ENCODE measurements around the gene TDRD5. TPM values are rescaled to one million over a fixed set of nuclear protein-coding genes. Genes with fewer than 3 reads are reported as not detected.

TDRD5 gene
- total RNA-seq, 6 experiments from 2014 or later, result not detected

DNA sequence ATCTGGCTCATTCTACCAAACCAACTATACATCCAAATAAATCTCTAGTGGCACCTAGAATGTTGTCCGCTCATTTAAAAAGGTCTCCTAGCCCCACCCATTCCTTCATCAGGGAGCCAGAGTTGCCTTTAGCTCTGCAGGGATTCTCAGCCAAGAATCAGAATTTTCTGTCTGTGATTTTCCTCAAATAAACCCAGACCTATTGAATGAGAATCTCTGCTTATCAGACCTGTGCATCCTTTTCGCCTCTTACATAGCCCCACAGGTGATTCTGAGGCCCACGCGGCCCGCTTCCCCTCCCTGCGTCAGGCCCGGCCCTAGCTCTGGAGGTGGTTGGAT lies 410 bp upstream of the TDRD5 start:
- no peaks in the 10 kb centered on the region for H3K36me3 ChIP-seq
- intact Hi-C loops (cut with DNase I), result no loop called here
- DNase-seq (no peak), ATAC-seq (no peak)
- TF ChIP-seq CTCF (IDR thresholded peaks at IDR 0.05), result no peak
- TF ChIP-seq POLR2A (IDR thresholded peaks at IDR 0.05), result no peak
- 35% methylated on average over 6 of the region's 7 CpGs for WGBS (ENCODE audit: insufficient coverage, low coverage, low lambda C conversion rate, missing lambda C conversion rate)
- no peaks in the 10 kb centered on the region for H3K9me3 ChIP-seq
- peaks cover 0 to 5% (median 0%) of the 10 kb centered on the region in 4 donors for H3K4me1 ChIP-seq
- H3K27ac ChIP-seq, result no peak overlapping the region
- no peak overlapping the region for H3K4me3 ChIP-seq
- peaks cover 0 to 15% of the 10 kb centered on the region in 2 donors for H3K27me3 ChIP-seq

GRCh38 chr1:179598631-179599030 lies 7.0 kb downstream of the TDRD5 start:
- intact Hi-C loops (cut with DNase I), result no loop called here
- DNase-seq (no peak), ATAC-seq (no peak)
- TF ChIP-seq CTCF (IDR thresholded peaks at IDR 0.05) (no peak), POLR2A (IDR thresholded peaks at IDR 0.05) (no peak)
- Histone ChIP-seq H3K36me3 (no peaks in the 10 kb centered on the region), H3K9me3 (no peaks in the 10 kb centered on the region), H3K27me3 (peaks cover 0 to 4% of the 10 kb centered on the region in 2 donors), H3K4me1 (no peaks in the 10 kb centered on the region), H3K4me3 (no peak overlapping the region), H3K27ac (no peak overlapping the region)
- 29% methylated on average over 1 of the region's 1 CpG for WGBS (ENCODE audit: insufficient coverage, low coverage, low lambda C conversion rate, missing lambda C conversion rate)

- Histone ChIP-seq H3K27me3 (peaks cover 0 to 4% of the 10 kb centered on the region in 2 donors), H3K36me3 (no peaks in the 10 kb centered on the region), H3K4me1 (no peaks in the 10 kb centered on the region), H3K9me3 (no peaks in the 10 kb centered on the region), H3K4me3 (no peak overlapping the region), H3K27ac (no peak overlapping the region)
- intact Hi-C loops (cut with DNase I), result no loop called here
- TF ChIP-seq CTCF (IDR thresholded peaks at IDR 0.05) (peak; percentile 39 to 55 (median 43)), POLR2A (IDR thresholded peaks at IDR 0.05) (no peak)
- DNase-seq (no peak), ATAC-seq (peak; percentile 48 to 86 (median 64))
Measured at GRCh38 chr1:179599623-179600249, 8.1 kb downstream of the TDRD5 start.

- Histone ChIP-seq H3K4me1 (no peaks in the 10 kb centered on the region), H3K27ac (no peak overlapping the region), H3K36me3 (no peaks in the 10 kb centered on the region), H3K9me3 (no peaks in the 10 kb centered on the region), H3K27me3 (peaks cover 0 to 2% of the 10 kb centered on the region in 2 donors), H3K4me3 (no peak overlapping the region)
- ATAC-seq (no peak), DNase-seq (no peak)
- 69% methylated on average over 1 of the region's 1 CpG for WGBS (ENCODE audit: insufficient coverage, low coverage, low lambda C conversion rate, missing lambda C conversion rate)
- intact Hi-C loops (cut with DNase I), result no loop called here
- no peak for TF ChIP-seq CTCF (IDR thresholded peaks at IDR 0.05)
- no peak for TF ChIP-seq POLR2A (IDR thresholded peaks at IDR 0.05)
Measured at GRCh38 chr1:179601093-179601492, 9.5 kb downstream of the TDRD5 start.

DNA sequence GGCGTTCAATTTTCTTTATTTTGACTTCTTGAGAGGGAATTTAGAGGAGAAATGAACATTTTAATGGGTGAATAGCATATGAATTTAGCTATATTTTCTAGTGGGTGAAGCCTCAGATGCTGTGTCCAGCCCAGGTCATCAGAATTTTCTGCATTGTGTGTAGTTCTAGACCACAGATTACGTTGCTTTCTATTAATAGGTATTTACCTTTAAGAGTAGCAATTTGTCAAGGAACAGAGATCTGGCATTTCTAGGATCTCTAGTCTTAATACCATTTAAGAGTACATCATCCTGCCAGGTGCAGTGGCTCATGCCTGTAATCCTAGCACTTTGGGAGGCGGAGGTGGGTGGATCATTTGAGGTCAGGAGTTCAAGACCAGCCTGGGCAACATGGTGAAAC lies 20.7 kb downstream of the TDRD5 start:
- WGBS (ENCODE audit: insufficient coverage, low coverage, low lambda C conversion rate, missing lambda C conversion rate), result 46% methylated on average over 2 of the region's 3 CpGs
- intact Hi-C loops (cut with DNase I), result no loop called here

More for the DNA sequence above, 20.7 kb downstream of the TDRD5 start:
- Histone ChIP-seq H3K9me3 (no peaks in the 10 kb centered on the region), H3K4me3 (no peak overlapping the region), H3K36me3 (no peaks in the 10 kb centered on the region), H3K27me3 (peaks cover 0 to 3% of the 10 kb centered on the region in 2 donors), H3K4me1 (no peaks in the 10 kb centered on the region), H3K27ac (no peak overlapping the region)
- DNase-seq, result no peak
- ATAC-seq, result no peak
- TF ChIP-seq POLR2A (IDR thresholded peaks at IDR 0.05) (no peak), CTCF (IDR thresholded peaks at IDR 0.05) (no peak)
